GM13976 (cell line): Measurements from ENCODE around the gene CDH23.

Source experiments
- DNase-seq: peaks from one replicate; pipeline ENCODE4 v3.0.0; 2012; ENCODE audit warnings: low spot score
- in situ Hi-C: fragments of 300-500 bp; cut with MboI; formaldehyde crosslinking; loops from one replicate; pipeline ENCODE4 v1.12.0; 2022; ENCODE audit warnings: low sequenced_read_pairs, mixed read lengths, inconsistent platforms; ENCODE audit not compliant: unreplicated experiment
- TF ChIP-seq, protein P1 (sequence below): IDR thresholded peaks from 2 replicates; pipeline ENCODE4 v1.5.1; 2012; ENCODE audit warnings: borderline replicate concordance, mild to moderate bottlenecking; ENCODE audit not compliant: insufficient read depth; ENCODE audit errors: extremely low read depth, missing control alignments, control extremely low read depth

The CDH23 gene

DNA sequence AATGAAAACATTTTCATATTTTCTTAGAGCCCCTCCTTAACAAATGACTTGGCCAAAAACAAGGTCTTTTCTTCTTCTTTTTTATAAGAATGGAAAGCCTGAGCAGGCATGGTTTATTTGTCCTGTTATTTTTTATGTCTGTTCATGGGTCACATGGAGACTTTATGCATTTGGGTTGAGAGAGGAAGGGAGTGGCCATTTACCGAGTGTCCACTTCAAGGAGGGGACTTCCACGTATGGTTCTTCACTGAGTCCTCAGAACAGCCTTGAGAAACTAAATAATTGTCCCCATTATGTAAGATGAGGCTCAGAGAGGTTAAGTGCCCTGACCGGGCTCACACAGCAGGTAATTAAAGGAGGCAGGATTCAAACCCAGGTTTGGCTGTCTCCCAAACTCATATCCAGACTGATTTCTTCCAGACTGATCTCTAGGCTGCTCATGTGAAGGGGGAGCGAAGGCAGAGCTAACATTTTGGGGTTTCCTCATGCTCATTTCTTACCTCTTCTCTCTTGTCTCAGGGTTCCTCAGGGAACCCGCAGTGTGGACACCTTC lies 82.2 kb downstream of the CDH23 start:
- in situ Hi-C loops = no loop called here
- no peak for DNase-seq
- TF ChIP-seq, protein P1, sequence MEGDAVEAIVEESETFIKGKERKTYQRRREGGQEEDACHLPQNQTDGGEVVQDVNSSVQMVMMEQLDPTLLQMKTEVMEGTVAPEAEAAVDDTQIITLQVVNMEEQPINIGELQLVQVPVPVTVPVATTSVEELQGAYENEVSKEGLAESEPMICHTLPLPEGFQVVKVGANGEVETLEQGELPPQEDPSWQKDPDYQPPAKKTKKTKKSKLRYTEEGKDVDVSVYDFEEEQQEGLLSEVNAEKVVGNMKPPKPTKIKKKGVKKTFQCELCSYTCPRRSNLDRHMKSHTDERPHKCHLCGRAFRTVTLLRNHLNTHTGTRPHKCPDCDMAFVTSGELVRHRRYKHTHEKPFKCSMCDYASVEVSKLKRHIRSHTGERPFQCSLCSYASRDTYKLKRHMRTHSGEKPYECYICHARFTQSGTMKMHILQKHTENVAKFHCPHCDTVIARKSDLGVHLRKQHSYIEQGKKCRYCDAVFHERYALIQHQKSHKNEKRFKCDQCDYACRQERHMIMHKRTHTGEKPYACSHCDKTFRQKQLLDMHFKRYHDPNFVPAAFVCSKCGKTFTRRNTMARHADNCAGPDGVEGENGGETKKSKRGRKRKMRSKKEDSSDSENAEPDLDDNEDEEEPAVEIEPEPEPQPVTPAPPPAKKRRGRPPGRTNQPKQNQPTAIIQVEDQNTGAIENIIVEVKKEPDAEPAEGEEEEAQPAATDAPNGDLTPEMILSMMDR = no peak

DNA sequence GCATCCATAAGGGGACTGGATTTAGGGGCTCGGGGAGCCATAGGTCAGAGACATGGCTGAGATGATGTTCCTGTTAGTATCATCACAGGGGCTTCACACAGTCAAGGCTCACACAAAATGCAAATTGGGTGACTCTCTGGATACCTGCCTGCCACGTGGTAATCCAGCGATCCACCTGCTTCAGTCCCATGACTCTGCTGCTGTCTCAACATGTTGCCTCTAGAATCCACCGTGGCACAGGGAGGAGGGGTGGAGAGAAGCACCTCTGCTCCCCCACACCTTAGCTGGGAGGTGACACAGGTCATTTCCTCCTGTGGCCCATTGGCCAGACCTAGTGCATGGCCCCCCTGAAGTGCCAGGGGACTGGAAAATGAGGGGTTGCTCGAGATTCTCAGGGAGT lies 83.1 kb downstream of the CDH23 start:
- in situ Hi-C loops = no loop called here
- TF ChIP-seq, protein P1 = no peak
- no peak for DNase-seq

DNA sequence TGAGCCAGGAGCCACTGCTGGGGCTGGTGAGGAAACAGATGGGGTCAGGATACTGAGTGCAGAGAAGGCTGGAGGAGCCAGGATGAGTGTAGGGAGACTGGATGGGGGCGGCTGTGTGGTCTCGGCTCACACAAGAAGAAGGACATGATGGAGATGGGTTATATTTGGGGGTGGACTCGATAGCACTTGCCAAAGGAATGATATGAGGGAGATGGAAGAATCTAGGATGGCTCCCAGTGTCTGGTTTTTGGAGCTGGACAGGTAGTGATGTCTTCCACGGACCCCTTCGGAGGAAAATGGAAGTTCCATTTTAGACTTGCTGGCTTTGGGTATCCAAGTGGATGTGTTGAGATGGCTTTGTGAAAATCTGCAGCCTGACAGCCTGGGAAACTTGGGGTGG lies 83.9 kb downstream of the CDH23 start:
- no peak for DNase-seq
- in situ Hi-C loops = no loop called here
- TF ChIP-seq, protein P1 = no peak

DNA sequence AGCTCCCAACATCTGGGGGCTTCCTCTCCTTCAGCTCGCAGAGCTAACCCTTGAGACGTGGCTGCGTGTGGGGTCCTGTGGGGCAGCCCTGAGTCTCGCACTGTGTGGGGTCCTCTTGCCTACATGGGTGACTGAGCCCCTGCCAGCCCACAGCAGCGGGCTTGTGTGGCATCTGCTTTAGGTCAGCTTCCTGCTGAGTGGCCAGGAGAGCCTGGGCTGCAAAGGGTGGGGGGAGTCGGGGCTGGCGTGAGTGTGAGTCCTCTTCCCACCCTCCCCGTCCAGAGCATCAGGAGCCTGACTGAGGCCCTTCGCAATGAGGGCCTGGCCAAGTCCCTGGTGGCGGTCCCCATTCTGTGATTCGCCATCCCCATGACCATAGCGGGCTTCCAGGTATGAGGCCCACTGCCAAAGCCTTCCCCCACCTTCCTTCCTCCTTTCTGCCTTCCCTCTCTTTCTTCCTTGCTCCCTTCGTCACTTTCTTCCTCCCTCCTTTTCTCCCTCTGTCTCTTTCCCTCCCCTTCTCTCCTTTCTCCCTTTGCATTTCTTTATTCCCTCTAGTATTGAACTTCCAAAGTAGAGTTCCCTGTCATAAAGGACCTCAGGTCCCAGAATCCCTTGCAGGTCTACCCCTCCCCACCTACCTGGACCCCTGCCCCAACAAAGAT lies 85.2 kb downstream of the CDH23 start:
- DNase-seq = no peak
- in situ Hi-C loops = no loop called here
- TF ChIP-seq, protein P1 = no peak

DNA sequence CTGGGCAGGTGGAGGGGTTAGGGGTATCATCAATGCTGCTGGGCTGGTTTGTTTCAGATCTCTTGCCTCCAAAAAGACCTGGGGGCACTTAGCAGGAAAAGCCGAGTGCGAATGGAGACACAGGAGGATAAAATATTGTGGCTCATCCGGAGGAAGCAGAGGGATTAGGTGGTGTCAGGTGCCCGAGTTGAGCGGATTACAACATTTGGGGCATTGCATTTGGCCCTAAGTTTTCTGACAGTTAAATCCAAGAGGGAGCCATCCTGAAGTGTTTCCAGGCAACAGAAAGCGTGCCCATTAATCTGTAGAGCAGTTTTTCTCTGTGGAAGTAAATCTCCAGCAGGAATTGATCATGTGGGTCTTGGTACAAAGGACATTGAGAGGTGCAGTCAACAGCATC lies 85.9 kb downstream of the CDH23 start:
- DNase-seq = no peak
- in situ Hi-C loops = no loop called here
- TF ChIP-seq, protein P1 = no peak

DNA sequence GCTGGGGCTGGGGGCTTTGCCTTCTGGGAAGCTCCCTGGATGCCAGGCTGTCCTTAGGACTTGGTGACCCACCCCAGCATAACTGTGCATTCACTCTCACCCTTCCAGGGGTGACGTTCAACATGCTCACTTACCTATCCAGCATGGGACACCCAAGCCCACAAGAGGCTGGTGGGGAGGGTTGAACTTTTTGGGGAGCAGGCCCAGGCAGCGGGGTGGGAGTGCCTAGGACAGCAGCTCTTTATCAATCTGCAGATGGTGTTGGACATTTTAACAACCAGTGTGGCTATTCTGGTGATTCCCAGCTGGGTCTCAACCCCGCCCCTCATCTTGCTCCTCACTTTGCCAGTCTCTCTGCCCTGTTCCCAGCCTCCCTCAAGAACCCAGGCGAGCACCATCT lies 86.4 kb downstream of the CDH23 start:
- in situ Hi-C loops = no loop called here
- no peak for DNase-seq
- TF ChIP-seq, protein P1 = no peak
